Natural killer cell (primary cell): ENCODE measurements around the gene CABLES1. TPM values are rescaled to one million over a fixed set of nuclear protein-coding genes. Genes with fewer than 3 reads are reported as not detected.

ENCODE experiments used
- ATAC-seq, 3 donors: fragments of 150-1000 bp in 2 of 3; fragments of 200-7000 bp in 1 of 3; cut with Tn5 transposase; 1 replicate in 1 of 3; 2 replicates in 2 of 3; pipeline ENCODE4 v1.10.0; 2021; ENCODE audit warnings: mild to moderate bottlenecking in 2 of 3, moderate library complexity in 2 of 3
- DNase-seq, 2 donors: peaks; one replicate each; pipeline versions ENCODE4 v3.0.0 to v3.0.0-alpha.2; 2013 to 2021; ENCODE audit warnings: mixed read lengths in 1 of 2
- H3K27ac ChIP-seq: one replicate; pipeline ENCODE4 v1.5.1; 2013; ENCODE audit warnings: mild to moderate bottlenecking, low read length
- H3K27me3 ChIP-seq: one replicate; pipeline ENCODE4 v1.6.1; 2013; ENCODE audit warnings: low read length; ENCODE audit not compliant: control insufficient read depth, insufficient read depth
- H3K36me3 ChIP-seq: one replicate; pipeline ENCODE4 v1.6.1; 2013; ENCODE audit warnings: low read length; ENCODE audit not compliant: control insufficient read depth, insufficient read depth
- H3K4me1 ChIP-seq: one replicate; pipeline ENCODE4 v1.6.1; 2013; ENCODE audit warnings: low read length; ENCODE audit not compliant: control insufficient read depth, insufficient read depth
- H3K4me3 ChIP-seq: one replicate; pipeline ENCODE4 v1.5.1; 2013; ENCODE audit warnings: low read length
- H3K9me3 ChIP-seq: one replicate; pipeline ENCODE4 v1.6.1; 2013; ENCODE audit warnings: low read length; ENCODE audit not compliant: control insufficient read depth, insufficient read depth
- H3K27ac Mint-ChIP-seq, 2 donors: one replicate each; pipeline ENCODE4 v1.8.0; 2022; ENCODE audit warnings: mild to moderate bottlenecking in 2 of 2, mixed read lengths in 2 of 2, moderate library complexity in 1 of 2
- H3K27me3 Mint-ChIP-seq, 2 donors: one replicate each; pipeline ENCODE4 v1.8.0; 2022; ENCODE audit warnings: low read depth in 2 of 2, mixed read lengths in 2 of 2
- H3K36me3 Mint-ChIP-seq: one replicate; pipeline ENCODE4 v1.8.0; 2022; ENCODE audit warnings: mixed read lengths
- H3K4me1 Mint-ChIP-seq, 2 donors: one replicate each; pipeline ENCODE4 v1.8.0; 2022; ENCODE audit warnings: mixed read lengths in 2 of 2
- H3K4me3 Mint-ChIP-seq: one replicate; pipeline ENCODE4 v1.8.0; 2022; ENCODE audit warnings: mild to moderate bottlenecking, moderate library complexity, mixed read lengths
- H3K9me3 Mint-ChIP-seq, 2 donors: one replicate each; pipeline ENCODE4 v1.8.0; 2022; ENCODE audit warnings: mixed read lengths in 2 of 2
- CTCF ChIP-seq: fragments of 200-600 bp; IDR thresholded peaks from one replicate; pipeline ENCODE4 v1.8.0; 2022; ENCODE audit warnings: antibody characterized with exemption
- WGBS: methylation state at CpG from one replicate; pipeline ENCODE4 v1.1.7; 2013; ENCODE audit warnings: missing lambda C conversion rate; ENCODE audit not compliant: insufficient coverage; 5-methylcytosine and 5-hydroxymethylcytosine counted together
- intact Hi-C: fragments of 100-400 bp; cut with micrococcal nuclease; formaldehyde crosslinking; loops from one replicate; pipeline ENCODE4 v1.14.2; 2022
- total RNA-seq, 4 donors: library from RNA; stranded (reverse); fragments of 120-200 nt in 1 of 4; gene quantifications; one replicate each; pipeline versions ENCODE4 v1.2.3 to v1.2.4, GENCODE V29; 2013 to 2022

The CABLES1 gene
- total RNA-seq, 3 donors from 2014 or later (not counting 1 experiment from before 2014, with no cell fraction given), result 1.3 to 2.2 (median 1.8) TPM

DNA sequence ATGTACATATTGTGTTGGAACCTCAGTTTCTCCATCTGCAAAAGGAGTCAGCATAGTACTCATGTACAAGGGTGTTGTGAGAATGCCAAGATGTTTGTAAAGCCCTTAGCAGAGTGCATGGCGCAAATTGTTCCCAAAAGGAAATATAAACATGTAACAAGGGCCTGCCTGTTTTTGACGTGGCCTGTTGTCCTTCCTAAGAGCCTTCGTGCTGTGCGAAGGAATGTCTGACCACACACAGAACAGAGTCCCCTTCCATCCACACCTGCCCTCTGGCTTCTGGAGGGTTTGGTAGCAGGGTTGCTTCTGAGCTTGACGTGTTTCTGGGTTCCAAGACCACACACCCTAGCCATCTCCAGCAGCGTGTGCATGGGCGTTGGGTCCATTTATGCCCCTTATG lies 34.9 kb downstream of the CABLES1 start:
- no peak for DNase-seq
- Mint-ChIP-seq H3K27me3 (peaks cover 0 to 3% of the 10 kb centered on the region in 2 donors), H3K27ac (no peak overlapping the region), H3K4me3 (no peak overlapping the region), H3K9me3 (no peaks in the 10 kb centered on the region), H3K4me1 (peaks cover 0 to 5% of the 10 kb centered on the region in 2 donors), H3K36me3 (no peaks in the 10 kb centered on the region)
- H3K4me1 ChIP-seq, result no peaks in the 10 kb centered on the region
- H3K9me3 ChIP-seq, result no peaks in the 10 kb centered on the region
- no peaks in the 10 kb centered on the region for H3K36me3 ChIP-seq
- H3K27me3 ChIP-seq, result no peaks in the 10 kb centered on the region
- H3K27ac ChIP-seq, result no peak overlapping the region
- no peak for TF ChIP-seq CTCF
- intact Hi-C loops, result no loop called here
- ATAC-seq, result no peak
- 91% methylated on average over 7 of the region's 7 CpGs for WGBS
- H3K4me3 ChIP-seq, result no peak overlapping the region

GRCh38 chr18:23171581-23172156 lies 36.4 kb downstream of the CABLES1 start:
- no peaks in the 10 kb centered on the region for H3K36me3 Mint-ChIP-seq
- DNase-seq, result no peak
- Histone ChIP-seq H3K27ac (no peak overlapping the region), H3K9me3 (no peaks in the 10 kb centered on the region), H3K4me1 (no peaks in the 10 kb centered on the region), H3K4me3 (no peak overlapping the region), H3K36me3 (no peaks in the 10 kb centered on the region), H3K27me3 (no peaks in the 10 kb centered on the region)
- ATAC-seq, result no peak
- H3K9me3 Mint-ChIP-seq, result no peaks in the 10 kb centered on the region
- no peak overlapping the region for H3K4me3 Mint-ChIP-seq
- TF ChIP-seq CTCF, result no peak
- 81% methylated on average over 9 of the region's 9 CpGs for WGBS
- H3K27me3 Mint-ChIP-seq, result peaks cover 0 to 3% of the 10 kb centered on the region in 2 donors
- intact Hi-C loops, result no loop called here
- H3K4me1 Mint-ChIP-seq, result peaks cover 0 to 5% of the 10 kb centered on the region in 2 donors
- no peak overlapping the region for H3K27ac Mint-ChIP-seq

- Mint-ChIP-seq H3K4me1 (peaks cover 0 to 5% of the 10 kb centered on the region in 2 donors), H3K36me3 (no peaks in the 10 kb centered on the region), H3K27ac (no peak overlapping the region), H3K27me3 (peaks cover 0 to 6% of the 10 kb centered on the region in 2 donors), H3K4me3 (no peak overlapping the region), H3K9me3 (no peaks in the 10 kb centered on the region)
- Histone ChIP-seq H3K4me1 (no peaks in the 10 kb centered on the region), H3K36me3 (no peaks in the 10 kb centered on the region), H3K4me3 (no peak overlapping the region), H3K27ac (no peak overlapping the region), H3K9me3 (no peaks in the 10 kb centered on the region), H3K27me3 (no peaks in the 10 kb centered on the region)
- intact Hi-C loops, result no loop called here
- no peak for DNase-seq
- no peak for TF ChIP-seq CTCF
- ATAC-seq, result no peak
- 93% methylated on average over 14 of the region's 14 CpGs for WGBS
These were observed 37.5 kb downstream of the CABLES1 start for GRCh38 chr18:23172591-23173380.
